NCI-H446 treated with DMSO at 0.1 percent for 48 hours (cell line): Measurements from ENCODE around the gene SIKE1.
"Not testable (repeated sequence)": the region's sequence is repeated elsewhere in the genome, so short reads cannot be mapped to it uniquely, and the experiment has no call there.

Experiments used
- DNase-seq: peaks from one replicate; lab custom pipeline; 2025; lab: John Stamatoyannopoulos, UW

The SIKE1 gene

DNA sequence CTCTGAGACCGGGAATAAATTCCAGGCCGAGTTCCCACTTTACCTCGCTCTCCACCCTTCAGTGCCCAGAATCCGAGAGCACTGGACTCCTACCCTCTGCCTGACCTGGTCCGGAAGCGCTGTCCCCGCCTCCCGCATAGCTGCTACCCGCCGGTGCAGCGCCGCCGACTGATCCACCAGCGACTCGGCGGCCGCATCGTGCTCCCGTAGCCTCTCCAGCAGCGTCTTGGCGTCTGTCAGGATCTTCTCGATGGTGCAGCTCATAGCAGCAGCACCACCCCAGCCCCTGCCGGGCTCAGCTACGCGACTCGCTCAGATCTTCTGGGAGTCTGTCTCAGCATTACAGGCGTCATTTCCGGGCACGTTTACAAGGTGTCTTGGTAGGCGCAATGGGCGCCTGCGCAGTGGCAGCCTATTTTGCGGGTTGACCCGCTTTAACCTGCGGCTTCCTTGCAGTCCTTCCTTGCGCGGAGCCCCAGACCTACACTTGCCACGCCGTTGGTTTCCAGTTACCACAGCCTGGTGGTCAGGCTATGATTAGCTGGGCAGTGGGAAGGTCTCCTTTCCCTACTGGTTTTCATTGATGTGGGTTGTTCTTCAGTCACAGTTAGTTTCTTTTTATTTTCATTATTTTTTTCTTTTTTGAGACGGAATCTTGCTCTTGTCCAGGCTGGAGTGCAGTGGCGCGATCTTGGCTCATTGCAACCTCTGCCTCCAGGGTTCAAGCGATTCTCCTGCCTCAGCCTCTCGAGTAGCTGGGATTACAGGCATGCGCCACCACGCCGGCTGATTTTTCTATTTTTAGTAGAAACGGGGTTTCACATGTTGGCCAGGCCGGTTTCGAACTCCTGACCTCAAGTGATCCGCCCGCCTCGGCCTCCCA is at the start of gene SIKE1:
TSS of gene SIKE1 (minus strand) at position 342 of the 883 bp plus-strand sequence. CDS start at position 264, 78 bp downstream.
- peak; percentile 91 for DNase-seq

DNA sequence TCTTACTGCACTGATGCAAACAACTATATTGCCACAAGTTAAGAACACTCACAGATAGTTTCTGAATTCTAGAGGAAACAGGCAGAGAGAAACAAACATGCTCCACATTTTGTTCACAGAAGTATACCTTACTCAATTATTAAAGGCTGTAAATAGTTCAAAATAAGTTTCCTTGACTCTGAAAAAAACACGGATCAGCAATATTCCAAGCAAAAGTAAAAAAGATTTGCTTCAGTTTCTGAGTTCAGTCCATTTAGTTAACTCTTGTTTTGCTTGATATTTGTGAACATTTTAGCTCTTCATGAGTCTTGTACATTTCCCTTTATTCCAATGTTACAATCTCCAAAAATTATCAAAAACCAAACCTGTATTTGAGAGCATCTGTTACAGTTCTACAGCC is 49.6 kb upstream of the SIKE1 start:
- not testable (repeated sequence) for DNase-seq

DNA sequence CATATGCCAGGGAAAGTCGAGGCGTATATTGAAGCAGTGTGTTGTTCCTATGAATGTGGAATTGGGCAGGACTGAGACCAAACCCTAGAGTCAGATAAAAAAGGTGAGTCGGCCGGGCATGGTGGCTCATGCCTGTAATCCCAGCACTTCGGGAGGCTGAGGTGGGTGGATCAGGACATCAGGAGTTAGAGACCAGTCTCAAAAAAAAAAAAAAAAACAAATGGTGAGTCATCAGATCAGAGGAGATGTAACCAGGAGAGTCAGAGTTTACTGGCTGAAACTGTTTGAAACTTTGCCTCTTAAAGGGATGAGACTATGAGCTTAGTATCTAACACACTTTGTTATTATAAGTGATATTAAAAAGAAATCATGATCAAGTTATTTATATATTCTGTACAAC is 47.8 kb upstream of the SIKE1 start:
- DNase-seq, result no peak

DNA sequence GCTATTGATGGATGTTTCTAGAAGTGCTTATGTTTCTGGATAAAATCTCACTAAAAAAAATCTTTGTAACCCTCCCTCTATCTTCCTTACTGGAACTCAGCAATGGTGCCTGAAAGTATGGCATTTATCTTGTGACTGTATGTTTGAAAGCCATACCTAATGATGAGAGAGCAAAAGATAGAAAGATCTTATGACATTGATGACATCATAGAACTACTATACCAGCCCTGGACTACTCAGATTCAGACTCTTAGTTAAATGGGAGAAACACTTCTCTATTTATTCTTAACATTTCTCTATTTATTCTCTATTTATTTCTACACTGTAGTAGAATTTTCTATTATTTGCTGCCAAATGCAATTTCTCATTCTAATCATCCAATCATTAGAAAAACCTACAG is 41.5 kb upstream of the SIKE1 start:
- no peak for DNase-seq

DNA sequence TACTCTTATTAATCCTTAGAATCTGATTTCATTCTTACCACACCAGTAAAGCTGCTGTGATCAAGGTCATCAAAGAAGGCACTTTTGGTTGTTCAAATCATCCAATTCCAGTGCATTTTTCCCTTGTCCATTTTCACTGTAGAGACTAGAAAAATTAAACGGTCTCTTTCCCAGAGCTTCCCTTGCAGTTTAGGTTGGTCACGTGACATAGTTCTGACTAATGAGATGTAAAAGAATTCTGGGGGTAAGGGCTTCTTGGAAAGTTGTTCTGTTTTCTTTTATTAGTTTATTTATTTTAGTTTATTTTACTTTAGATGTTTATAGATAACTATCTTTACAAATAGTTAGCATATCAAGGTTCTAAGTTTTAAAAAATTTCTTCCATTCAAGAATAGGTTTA is 39.9 kb upstream of the SIKE1 start:
- DNase-seq, result no peak

DNA sequence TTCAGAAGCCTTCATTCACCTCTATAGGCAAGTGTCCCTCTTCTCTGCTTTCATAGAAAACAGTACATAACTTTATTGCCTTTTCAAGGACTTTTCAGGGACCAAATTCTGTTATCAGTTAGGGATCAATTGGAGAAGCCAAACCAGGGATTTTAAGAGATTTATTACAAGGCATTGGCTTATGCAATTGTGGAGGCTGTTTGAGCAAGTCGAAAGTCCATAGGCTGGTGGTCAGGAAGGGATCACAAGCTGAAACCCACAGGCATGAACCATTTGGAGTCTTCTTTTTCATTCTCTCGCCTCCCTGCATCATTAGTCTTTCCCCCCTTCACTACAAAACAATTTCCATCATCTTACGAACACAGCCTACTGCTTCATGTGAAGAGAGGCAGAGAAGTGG is 39.4 kb upstream of the SIKE1 start:
- DNase-seq, result no peak

DNA sequence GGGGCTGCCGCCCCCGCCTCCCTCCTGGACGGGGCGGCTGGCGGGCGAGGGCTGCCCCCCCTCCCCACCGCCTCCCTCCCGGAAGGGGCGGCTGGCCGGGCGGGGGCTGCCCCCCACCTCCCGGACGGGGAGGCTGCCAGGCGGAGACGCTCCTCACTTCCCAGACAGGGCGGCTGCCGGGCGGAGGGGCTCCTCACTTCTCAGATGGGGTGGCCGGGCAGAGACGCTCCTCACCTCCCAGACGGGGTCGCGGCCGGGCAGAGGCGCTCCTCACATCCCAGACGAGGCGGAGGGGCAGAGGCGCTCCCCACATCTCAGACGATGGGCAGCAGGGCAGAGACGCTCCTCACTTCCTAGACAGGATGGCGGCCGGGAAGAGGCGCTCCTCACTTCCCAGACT is 24.0 kb upstream of the SIKE1 start:
- DNase-seq, result not testable (repeated sequence)

DNA sequence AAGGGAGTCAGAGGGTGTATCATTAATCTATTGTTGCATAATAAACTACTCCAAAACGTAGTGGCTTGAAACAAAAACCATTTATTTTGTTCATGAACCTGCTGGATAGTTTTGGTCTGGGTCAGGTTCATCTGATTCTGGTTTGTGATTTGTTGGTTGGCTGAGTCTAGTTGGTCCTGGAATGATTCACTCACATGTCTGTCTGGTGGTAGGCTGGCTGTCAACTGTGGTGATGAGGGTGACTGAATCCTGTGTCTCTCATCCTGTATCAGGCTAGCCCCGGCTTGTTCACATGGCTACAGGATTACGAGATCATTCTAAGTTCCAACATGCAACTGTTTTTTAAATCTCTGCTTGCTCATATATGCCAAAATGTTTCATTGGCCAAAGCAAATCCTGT is 22.5 kb upstream of the SIKE1 start:
- DNase-seq, result no peak

DNA sequence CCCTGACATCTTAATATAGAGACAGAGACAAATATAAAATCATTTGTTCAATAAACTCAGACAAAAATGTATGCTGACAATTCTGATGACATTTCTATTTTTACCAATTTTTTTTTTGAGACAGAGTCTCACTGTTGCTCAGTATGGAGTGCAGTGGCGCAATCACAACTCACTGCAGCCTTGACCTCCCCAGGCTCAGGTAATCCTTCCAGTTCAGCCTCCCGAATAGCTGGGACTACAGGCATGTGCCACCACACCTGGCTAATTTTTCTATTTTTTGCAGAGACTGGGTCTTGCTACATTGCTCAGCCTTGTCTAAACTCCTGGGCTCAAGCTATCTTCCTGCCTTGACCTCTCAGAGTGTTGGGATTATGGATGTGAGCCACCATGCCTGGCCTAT is 13.6 kb upstream of the SIKE1 start:
- no peak for DNase-seq

DNA sequence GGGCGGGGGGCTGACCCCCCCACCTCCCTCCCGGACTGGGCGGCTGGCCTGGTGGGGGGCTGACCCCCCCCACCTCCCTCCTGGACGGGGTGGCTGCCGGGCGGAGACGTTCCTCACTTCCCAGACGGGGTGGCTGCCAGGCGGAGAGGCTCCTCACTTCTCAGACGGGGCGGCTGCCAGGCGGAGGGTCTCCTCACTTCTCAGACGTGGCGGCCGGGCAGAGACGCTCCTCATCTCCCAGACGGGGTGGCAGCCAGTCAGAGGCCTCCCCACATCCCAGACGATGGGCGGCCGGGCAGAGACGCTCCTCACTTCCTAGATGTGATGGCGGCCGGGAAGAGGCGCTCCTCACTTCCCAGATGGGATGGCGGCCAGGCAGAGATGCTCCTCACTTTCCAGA is 10.1 kb upstream of the SIKE1 start:
- DNase-seq, result not testable (repeated sequence)

DNA sequence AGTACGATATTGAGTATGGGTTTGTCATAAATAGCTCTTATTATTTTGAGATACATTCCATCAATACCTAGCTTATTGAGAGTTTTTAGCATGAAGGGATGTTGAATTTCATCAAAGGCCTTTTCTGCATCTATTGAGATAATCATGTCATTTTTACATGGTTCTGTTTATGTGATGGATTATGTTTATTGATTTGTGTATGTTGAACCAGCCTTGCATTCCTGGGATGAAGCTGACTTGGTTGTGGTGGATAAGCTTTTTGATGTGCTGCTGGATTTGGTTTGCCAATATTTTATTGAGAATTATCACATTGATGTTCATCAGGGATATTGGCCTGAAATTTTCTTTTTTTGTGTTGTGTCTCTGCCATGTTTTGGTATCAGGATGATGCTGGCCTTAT is 6.0 kb upstream of the SIKE1 start:
- DNase-seq, result not testable (repeated sequence)

DNA sequence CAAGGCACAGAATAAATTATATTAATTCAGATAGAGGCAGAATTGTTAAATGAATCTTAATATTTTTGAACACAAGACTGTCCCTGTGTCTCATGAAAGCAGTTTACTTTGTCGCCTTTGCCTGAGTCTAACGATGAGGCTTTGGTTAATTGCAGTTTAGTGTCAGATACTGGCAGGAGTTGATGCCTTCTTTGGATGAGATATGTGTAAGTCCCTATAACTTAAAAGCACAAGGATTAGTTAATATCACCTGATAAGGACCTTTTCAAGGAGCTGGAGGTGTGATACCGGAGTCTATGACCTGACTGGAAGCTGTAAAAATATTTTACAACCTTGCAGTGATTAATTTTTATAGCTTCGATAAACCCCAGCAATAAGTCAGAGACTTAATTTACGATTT is 2.0 kb upstream of the SIKE1 start:
- DNase-seq, result no peak

DNA sequence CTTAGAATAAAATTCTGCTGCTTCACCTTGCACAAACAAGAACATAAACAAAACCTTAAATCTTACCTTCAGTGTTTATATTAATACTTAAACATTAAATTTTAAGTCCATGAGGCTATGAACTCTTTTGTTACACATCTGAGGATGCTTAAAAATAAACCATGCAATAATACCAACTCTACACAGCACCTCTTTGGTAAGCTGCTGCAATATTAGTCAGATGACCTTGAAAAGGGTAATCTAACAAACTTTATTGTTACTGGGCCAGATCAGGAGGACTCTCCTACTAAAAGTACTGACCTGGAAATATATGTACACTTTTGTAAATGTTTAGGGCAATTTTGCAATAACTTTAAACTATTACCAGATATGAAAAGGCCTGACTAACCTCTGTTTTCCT is 763 bp downstream of the SIKE1 start:
- no peak for DNase-seq

DNA sequence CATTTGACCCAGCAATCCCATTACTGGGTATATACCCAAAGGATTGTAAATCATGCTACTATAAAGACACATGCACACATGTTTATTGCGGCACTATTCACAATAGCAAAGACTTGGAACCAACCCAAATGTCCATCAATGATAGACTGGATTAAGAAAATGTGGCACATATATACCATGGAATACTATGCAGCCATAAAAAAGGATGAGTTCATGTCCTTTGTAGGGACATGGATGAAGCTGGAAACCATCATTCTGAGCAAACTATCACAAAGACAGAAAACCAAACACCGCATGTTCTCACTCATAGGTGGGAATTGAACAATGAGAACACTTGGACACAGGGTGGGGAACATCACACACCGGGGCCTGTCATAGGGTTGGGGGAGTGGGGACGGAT is 3.8 kb downstream of the SIKE1 start:
- not testable (repeated sequence) for DNase-seq

DNA sequence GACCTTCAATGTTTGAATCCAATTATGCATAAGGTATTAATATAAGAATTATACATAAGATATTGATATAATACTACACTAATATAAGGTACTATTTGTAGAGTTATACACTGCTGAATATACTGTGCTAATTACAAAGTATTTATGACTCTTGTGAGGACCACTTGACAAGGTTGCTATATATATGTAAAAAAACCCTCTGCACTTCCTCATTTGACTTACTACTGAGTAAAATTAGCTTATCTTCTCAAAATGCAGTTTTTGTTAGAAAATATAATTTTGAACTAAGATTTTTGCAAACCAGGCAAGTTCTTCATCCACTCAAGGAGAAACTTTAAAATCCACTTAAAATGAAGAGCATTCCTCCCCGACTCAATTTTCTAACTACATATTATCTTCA is 8.5 kb downstream of the SIKE1 start:
- DNase-seq, result no peak

DNA sequence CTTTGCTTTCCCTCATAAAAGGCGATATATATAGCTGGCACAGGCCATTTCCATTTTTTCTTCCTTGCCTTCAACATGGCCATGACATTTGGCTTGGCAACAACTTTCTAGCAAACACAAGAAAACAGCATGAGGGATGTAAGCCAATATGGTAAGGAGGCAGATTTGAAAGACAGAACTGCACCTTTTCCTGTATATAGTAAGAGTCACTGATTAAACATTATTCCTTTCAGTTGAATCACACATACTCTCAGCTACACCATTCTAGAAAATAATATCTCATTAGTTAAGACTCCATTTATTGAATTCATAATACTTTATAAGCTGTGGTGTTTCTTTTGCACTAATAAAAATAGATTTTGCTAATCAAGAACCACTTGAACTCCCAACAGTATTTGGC is 9.5 kb downstream of the SIKE1 start:
- no peak for DNase-seq

DNA sequence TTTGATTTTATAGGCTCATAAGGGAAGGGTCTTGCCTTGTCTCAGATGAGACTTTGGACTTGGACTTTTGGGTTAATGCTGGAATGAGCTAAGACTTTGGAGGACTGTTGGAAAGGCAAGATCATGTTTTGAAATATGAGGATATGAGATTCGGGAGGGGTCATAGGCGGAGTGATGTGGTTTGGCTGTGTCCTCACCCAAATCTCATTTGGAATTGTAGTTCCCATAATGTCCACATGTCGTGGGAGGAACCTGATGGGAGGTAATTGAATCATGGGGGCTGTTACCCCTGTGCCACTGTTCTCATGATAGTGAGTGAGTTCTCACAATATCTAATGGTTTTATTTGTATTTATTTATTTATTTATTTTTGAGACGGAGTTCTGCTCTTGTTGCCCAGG is 15.8 kb downstream of the SIKE1 start:
- no peak for DNase-seq

DNA sequence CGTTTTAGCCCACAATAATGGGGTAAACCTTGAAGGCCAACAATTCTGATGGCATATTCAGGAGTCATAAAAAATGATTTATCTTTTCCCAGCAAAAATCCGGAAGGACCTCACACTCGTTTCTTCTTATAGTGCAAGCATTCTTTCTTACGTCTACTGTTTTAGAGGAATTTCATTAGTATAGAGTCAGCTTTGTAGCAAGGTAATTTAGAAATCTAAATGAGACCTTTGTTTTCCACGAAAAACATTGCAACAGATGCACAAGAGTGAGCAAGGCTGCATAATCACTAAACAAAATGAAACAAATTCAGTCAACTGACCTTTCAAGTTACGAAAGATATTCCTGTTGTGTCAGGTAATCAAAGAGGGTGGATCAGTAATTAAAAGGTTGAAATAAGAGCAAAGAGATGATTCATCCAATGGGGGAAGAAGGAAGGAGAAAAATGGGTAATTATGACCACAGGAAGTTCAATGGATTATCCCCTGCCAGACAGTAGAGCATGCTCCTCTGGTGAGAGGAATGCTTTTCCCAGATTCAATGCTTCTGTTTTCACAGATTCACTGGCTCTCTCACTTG is 22.1 kb downstream of the SIKE1 start:
- no peak for DNase-seq

DNA sequence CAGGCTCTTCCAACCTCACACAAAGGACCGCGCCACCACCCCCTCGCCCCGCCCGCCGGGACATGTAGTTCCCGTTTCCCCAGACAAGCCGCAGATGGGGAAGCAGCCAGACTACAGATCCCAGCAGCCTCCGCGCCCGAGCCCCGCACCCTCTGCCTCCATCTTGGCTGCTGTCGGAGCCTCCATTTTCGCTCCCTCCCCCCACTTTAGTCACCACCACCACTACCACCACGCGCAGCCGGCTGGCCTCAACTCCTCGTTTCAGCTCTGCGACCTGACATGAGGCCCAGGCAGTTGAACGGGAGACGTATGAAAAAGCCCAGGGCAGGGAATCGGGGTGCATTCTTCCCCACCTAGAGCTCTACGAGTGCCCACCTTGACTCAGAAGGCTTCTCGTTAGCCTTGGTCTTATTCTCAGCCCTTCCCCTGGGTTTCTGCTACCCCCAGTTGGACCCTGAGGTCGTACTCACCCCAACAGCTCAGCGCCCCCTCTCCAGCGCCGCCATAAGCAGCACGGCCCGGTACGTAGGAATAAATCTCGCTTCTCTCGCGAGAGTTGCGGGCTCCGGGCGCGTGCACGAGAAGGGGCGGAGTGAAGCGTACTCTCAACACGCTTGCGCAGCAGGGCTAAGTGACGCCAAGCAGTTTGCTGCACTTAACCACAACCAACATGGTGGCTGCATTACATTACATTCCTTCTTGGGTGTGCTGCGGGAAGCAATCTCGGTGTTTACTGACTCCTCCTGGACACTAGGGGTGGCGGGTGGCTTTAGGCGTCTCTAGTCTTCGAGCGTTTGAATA is 22.8 kb downstream of the SIKE1 start, which contains the start of gene CSDE1:
TSS of gene CSDE1 (minus strand) at position 530 of the 801 bp plus-strand sequence. CDS start 18,094 bp downstream, outside the sequence.
- DNase-seq, result peak; percentile 97

DNA sequence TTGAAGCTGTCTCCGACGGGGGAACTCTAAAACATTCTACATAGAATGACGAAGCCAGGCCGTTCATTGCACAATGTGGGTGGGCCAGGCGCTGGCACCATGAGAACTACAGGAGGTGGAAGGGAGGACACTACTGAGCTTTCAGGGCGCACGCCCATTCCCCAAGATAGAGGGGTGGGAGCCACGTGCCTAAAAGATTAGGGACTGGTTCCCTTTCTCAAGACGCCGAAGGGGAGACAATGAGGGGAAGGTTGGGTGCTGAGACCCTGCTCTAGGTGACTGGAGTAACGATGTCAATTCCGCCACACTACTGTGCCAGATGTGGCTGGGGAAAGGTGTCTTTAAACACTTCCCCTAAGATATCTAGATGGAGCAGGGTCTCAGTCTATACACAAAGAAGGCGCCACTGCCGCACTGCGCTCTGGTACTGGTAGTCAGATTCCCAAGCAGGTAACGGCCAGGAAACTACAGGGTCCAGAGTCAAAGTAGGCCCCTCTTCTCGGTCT is 23.5 kb downstream of the SIKE1 start:
- no peak for DNase-seq

DNA sequence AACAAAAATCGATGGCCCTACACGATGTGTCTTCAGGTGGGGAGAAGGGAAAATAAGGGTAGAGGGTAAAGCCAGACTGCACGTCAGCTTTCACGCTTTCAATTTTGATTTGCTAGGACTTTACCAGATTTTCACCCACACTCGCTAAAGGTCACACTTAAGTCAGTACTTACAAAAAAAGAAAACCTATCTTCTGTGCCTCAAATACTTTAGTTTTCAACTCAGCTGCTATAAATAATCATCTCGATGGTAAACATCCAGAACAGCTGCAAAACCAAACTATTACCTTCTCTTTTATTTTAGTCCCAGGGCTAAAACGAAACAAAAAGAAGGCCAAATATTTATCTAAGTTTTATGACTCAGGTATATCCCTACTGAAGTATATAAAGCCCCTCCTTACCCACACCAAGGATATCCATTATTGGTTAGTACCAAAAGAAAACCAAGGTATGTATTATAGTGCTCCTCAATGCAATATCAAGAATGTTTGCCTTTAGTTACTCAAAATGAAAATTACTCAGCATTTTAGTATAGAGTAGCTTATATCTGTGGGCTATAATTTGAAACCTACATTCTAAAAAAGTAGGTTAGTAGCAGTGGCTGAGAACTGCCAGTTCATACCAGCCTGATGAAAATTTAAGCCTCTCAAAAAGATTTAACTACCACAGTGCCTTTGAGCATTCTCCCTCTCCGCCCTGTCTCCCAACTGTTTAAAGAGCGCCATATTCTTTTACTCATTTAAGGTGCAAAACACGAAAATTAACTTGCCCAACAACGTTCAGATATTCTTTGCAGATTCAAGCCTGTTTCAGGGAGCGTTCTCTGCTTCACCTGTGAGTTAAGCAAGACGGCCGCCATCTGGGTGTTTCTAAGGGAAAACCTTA is 24.2 kb downstream of the SIKE1 start:
- no peak for DNase-seq
